ENCODE results near the gene OPALIN. TPM values are rescaled to one million over a fixed set of nuclear protein-coding genes. Genes with fewer than 3 reads are reported as not detected.

Gene OPALIN
- total and polyA plus RNA-seq, 11 donors: 0.16 TPM; not detected in 10

DNA sequence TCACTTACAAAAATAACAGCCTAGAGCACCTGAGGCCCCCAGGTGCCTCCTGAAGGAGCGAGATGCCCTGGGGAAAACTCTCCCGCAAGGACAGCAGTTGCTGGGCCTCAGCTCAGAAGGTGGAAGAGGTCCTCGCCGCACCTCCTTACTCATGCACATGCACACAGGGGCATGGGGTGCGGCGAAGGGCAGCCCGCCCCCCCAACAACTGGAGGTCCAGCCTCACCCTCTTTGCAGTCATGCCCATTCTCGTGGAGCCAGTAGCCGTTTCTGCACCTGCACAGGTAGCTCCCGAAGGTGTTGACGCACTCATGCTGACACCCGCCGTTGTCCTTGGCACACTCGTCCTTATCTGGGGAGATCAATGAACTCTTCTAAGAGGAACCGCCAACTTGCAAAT lies 19.9 kb upstream of the OPALIN start:
- Histone ChIP-seq H3K27ac (peak overlapping the region in 3 of 12 donors; percentile 5 to 52 (median 40)), H3K9me3 (no peaks in the 10 kb centered on the region), H3K4me3 (no peak overlapping the region), H3K36me3 (no peaks in the 10 kb centered on the region), H3K27me3 (no peaks in the 10 kb centered on the region), H3K4me1 (peaks cover 0 to 27% (median 11%) of the 10 kb centered on the region in 12 donors)
- WGBS, 4 donors: 91 to 95% (median 91%) methylated on average over 15 of the region's 15 CpGs
- TF ChIP-seq, protein P1, sequence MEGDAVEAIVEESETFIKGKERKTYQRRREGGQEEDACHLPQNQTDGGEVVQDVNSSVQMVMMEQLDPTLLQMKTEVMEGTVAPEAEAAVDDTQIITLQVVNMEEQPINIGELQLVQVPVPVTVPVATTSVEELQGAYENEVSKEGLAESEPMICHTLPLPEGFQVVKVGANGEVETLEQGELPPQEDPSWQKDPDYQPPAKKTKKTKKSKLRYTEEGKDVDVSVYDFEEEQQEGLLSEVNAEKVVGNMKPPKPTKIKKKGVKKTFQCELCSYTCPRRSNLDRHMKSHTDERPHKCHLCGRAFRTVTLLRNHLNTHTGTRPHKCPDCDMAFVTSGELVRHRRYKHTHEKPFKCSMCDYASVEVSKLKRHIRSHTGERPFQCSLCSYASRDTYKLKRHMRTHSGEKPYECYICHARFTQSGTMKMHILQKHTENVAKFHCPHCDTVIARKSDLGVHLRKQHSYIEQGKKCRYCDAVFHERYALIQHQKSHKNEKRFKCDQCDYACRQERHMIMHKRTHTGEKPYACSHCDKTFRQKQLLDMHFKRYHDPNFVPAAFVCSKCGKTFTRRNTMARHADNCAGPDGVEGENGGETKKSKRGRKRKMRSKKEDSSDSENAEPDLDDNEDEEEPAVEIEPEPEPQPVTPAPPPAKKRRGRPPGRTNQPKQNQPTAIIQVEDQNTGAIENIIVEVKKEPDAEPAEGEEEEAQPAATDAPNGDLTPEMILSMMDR (IDR thresholded peaks at IDR 0.05): no peak
- TF ChIP-seq POLR2A (IDR thresholded peaks at IDR 0.05): no peak
- intact Hi-C loops (cut with DNase I): loop anchor here in 8 of 10 donors (5.0 to 10.0 kb wide), 9 partner anchors 134 to 656 kb away; partner anchors contain the start of genes TLL2 (in 5 of the 8) and LCOR (in 4 of the 8)
- no peak for DNase-seq
- no peak for ATAC-seq

- Histone ChIP-seq H3K4me1 (peaks cover 0 to 27% (median 11%) of the 10 kb centered on the region in 12 donors), H3K27ac (peak overlapping the region in 3 of 12 donors; percentile 5 to 52 (median 15)), H3K27me3 (no peaks in the 10 kb centered on the region), H3K9me3 (no peaks in the 10 kb centered on the region), H3K4me3 (no peak overlapping the region), H3K36me3 (no peaks in the 10 kb centered on the region)
- DNase-seq (peak in 4 of 5 donors; percentile 56 to 73 (median 60)), ATAC-seq (peak; percentile 20 to 55 (median 49))
- TF ChIP-seq, protein P1 (IDR thresholded peaks at IDR 0.05): peak in 1 of 12 donors; percentile 11
- no peak for TF ChIP-seq POLR2A (IDR thresholded peaks at IDR 0.05)
- WGBS, 4 donors: 30 to 41% (median 36%) methylated on average over 6 of the region's 6 CpGs
- intact Hi-C loops (cut with DNase I): loop anchor here in 8 of 10 donors (5.0 to 10.0 kb wide), 9 partner anchors 134 to 657 kb away; partner anchors contain the start of genes TLL2 (in 5 of the 8) and LCOR (in 4 of the 8)
Observed at GRCh38 chr10:96377816-96378294, 19.1 kb upstream of the OPALIN start.

- no peak for TF ChIP-seq POLR2A (IDR thresholded peaks at IDR 0.05)
- TF ChIP-seq, protein P1 (IDR thresholded peaks at IDR 0.05): no peak
- H3K27me3 ChIP-seq: no peaks in the 10 kb centered on the region
- H3K4me3 ChIP-seq: no peak overlapping the region
- no peak for DNase-seq
- WGBS, 4 donors: 66 to 87% (median 75%) methylated on average over 6 to 7 of the region's 7 CpGs
- no peaks in the 10 kb centered on the region for H3K9me3 ChIP-seq
- no peak for ATAC-seq
- intact Hi-C loops (cut with DNase I): loop anchor here in 8 of 10 donors (5.0 to 10.0 kb wide), 9 partner anchors 136 to 658 kb away; partner anchors contain the start of genes TLL2 (in 5 of the 8) and LCOR (in 4 of the 8)
- no peak overlapping the region for H3K27ac ChIP-seq
- H3K4me1 ChIP-seq: peaks cover 0 to 27% (median 11%) of the 10 kb centered on the region in 12 donors
- H3K36me3 ChIP-seq: no peaks in the 10 kb centered on the region
Observed at GRCh38 chr10:96376483-96376882, 17.7 kb upstream of the OPALIN start.

- intact Hi-C loops (cut with DNase I): loop anchor here in 9 of 10 donors (2.0 to 10.0 kb wide), 11 partner anchors 16 to 660 kb away; partner anchors contain the start of genes TLL2 (in 7 of the 9) and LCOR (in 4 of the 9)
- no peaks in the 10 kb centered on the region for H3K27me3 ChIP-seq
- peak; percentile 82 to 91 (median 86) for DNase-seq
Observed at GRCh38 chr10:96374985-96375830, 16.4 kb upstream of the OPALIN start.

More at GRCh38 chr10:96374985-96375830, 16.4 kb upstream of the OPALIN start:
- Histone ChIP-seq H3K36me3 (no peaks in the 10 kb centered on the region), H3K4me1 (peaks cover 0 to 31% (median 11%) of the 10 kb centered on the region in 12 donors), H3K9me3 (no peaks in the 10 kb centered on the region), H3K27ac (peak overlapping the region in 3 of 12 donors; percentile 11 to 24 (median 20)), H3K4me3 (peak overlapping the region; percentile 7 to 63 (median 49))
- no peak for TF ChIP-seq POLR2A (IDR thresholded peaks at IDR 0.05)
- TF ChIP-seq, protein P1 (IDR thresholded peaks at IDR 0.05): peak; percentile 92 to 100 (median 96)
- ATAC-seq: peak; percentile 53 to 90 (median 86)
- 6 to 7% (median 7%) methylated on average over 35 to 36 of the region's 36 CpGs for WGBS, 4 donors

Measured in heart left ventricle (tissue), 16 donors.